OCI-M2 (cell line): ENCODE measurements around the gene CD99L2.
"Not testable (repeated sequence)": the region's sequence is repeated elsewhere in the genome, so short reads cannot be mapped to it uniquely, and the experiment has no call there.

Source experiments
- DNase-seq: peaks from one replicate; lab custom pipeline; 2025; ENCODE audit not compliant: unreplicated experiment; lab: John Stamatoyannopoulos, UW

The CD99L2 gene

GRCh38 chrX:150857453-150857852 lies 41.0 kb downstream of the CD99L2 start:
- DNase-seq: no peak

GRCh38 chrX:150856785-150857184 lies 41.7 kb downstream of the CD99L2 start:
- DNase-seq: no peak

- no peak for DNase-seq
Measured at GRCh38 chrX:150856101-150856500, 42.4 kb downstream of the CD99L2 start.

GRCh38 chrX:150854856-150855255 lies 43.6 kb downstream of the CD99L2 start:
- no peak for DNase-seq

- no peak for DNase-seq
Measured at GRCh38 chrX:150849996-150850720, 48.3 kb downstream of the CD99L2 start.

GRCh38 chrX:150849486-150849885 lies 49.0 kb downstream of the CD99L2 start:
- DNase-seq: no peak

GRCh38 chrX:150848914-150849365 lies 49.5 kb downstream of the CD99L2 start:
- no peak for DNase-seq

- no peak for DNase-seq
Measured at GRCh38 chrX:150847088-150847487, 51.4 kb downstream of the CD99L2 start.

- no peak for DNase-seq
Measured at GRCh38 chrX:150846130-150846529, 52.3 kb downstream of the CD99L2 start.

GRCh38 chrX:150845091-150845490 lies 53.4 kb downstream of the CD99L2 start:
- no peak for DNase-seq

GRCh38 chrX:150844016-150844415 lies 54.5 kb downstream of the CD99L2 start:
- no peak for DNase-seq

- no peak for DNase-seq
Measured at GRCh38 chrX:150842198-150842685, 56.2 kb downstream of the CD99L2 start.

- DNase-seq: no peak
Measured at GRCh38 chrX:150841456-150842197, 56.8 kb downstream of the CD99L2 start.

- DNase-seq: no peak
Measured at GRCh38 chrX:150837845-150838244, 60.6 kb downstream of the CD99L2 start.

GRCh38 chrX:150834695-150835094 lies 63.8 kb downstream of the CD99L2 start:
- no peak for DNase-seq

- DNase-seq: no peak
Measured at GRCh38 chrX:150833454-150834056, 64.9 kb downstream of the CD99L2 start.

- DNase-seq: no peak
Measured at GRCh38 chrX:150831863-150832262, 66.6 kb downstream of the CD99L2 start.

- DNase-seq: no peak
Measured at GRCh38 chrX:150828785-150829184, 69.7 kb downstream of the CD99L2 start.

- not testable (repeated sequence) for DNase-seq
Measured at GRCh38 chrX:150824352-150824751, 74.1 kb downstream of the CD99L2 start.

- not testable (repeated sequence) for DNase-seq
Measured at GRCh38 chrX:150823826-150824225, 74.6 kb downstream of the CD99L2 start.

- no peak for DNase-seq
Measured at GRCh38 chrX:150821971-150822370, 76.5 kb downstream of the CD99L2 start.

GRCh38 chrX:150813922-150814321 lies 84.5 kb downstream of the CD99L2 start:
- no peak for DNase-seq
